Left ventricle myocardium inferior (tissue), 1 donor: ENCODE results near the gene SLC25A51. TPM values are rescaled to one million over a fixed set of nuclear protein-coding genes. Genes with fewer than 3 reads are reported as not detected.
"Not testable (repeated sequence)": the region's sequence is repeated elsewhere in the genome, so short reads cannot be mapped to it uniquely, and the experiment has no call there.

Experiments
- DNase-seq: peaks from one replicate; pipeline ENCODE4 v3.0.0-alpha.2; 2020
- H3K27ac ChIP-seq: fragments of 200-600 bp; replicated peaks from 2 replicates; pipeline ENCODE4 v1.8.0; 2021
- H3K27me3 ChIP-seq: fragments of 200-600 bp; 2 replicates; pipeline ENCODE4 v1.8.0; 2021; ENCODE audit warnings: low read depth
- H3K36me3 ChIP-seq: fragments of 200-600 bp; 2 replicates; pipeline ENCODE4 v1.8.0; 2021
- H3K4me1 ChIP-seq: fragments of 200-600 bp; 2 replicates; pipeline ENCODE4 v1.8.0; 2021
- H3K4me3 ChIP-seq: fragments of 200-600 bp; 2 replicates; pipeline ENCODE4 v1.8.0; 2021; ENCODE audit warnings: mild to moderate bottlenecking, moderate library complexity
- H3K9me3 ChIP-seq: fragments of 200-600 bp; replicated peaks from 2 replicates; pipeline ENCODE4 v1.8.0; 2021
- CTCF ChIP-seq: fragments of 200-600 bp; IDR thresholded peaks from 2 replicates; pipeline ENCODE4 v1.8.0; 2021; ENCODE audit warnings: antibody characterized with exemption, mild to moderate bottlenecking, borderline replicate concordance
- intact Hi-C: fragments of 100-400 bp; cut with micrococcal nuclease; formaldehyde crosslinking; loops from one replicate; pipeline ENCODE4 v1.11.0; 2022
- total RNA-seq: library from RNA; stranded (reverse); fragmentation: NEBNext Ultra II Directional; extraction: Animal tissue kit (Norgen Biotek cat#: 25700); gene quantifications from one replicate; pipeline ENCODE4 v1.2.1, GENCODE V29; 2021
- donor health status: DM: no; HTN: yes; CAD: no; lungs with severe emphysema.

SLC25A51 gene
- total RNA-seq, 1 donor from 2014 or later: 21.4 TPM

- H3K4me3 ChIP-seq: no peak overlapping the region
- no peak for DNase-seq
- no peak overlapping the region for H3K27ac ChIP-seq
- TF ChIP-seq CTCF: no peak
- peaks cover 6% of the 10 kb centered on the region for H3K4me1 ChIP-seq
- peaks cover 58% of the 10 kb centered on the region for H3K36me3 ChIP-seq
- H3K9me3 ChIP-seq: no peaks in the 10 kb centered on the region
- H3K27me3 ChIP-seq: no peaks in the 10 kb centered on the region
- intact Hi-C loops: no loop called here
Measured at GRCh38 chr9:37892063-37892462, 11.9 kb downstream of the SLC25A51 start.

- intact Hi-C loops, H3K4me3 ChIP-seq, DNase-seq, H3K9me3 ChIP-seq, H3K4me1 ChIP-seq, H3K27me3 ChIP-seq, H3K27ac ChIP-seq: not testable (repeated sequence)
- H3K36me3 ChIP-seq: peaks cover 47% of the 10 kb centered on the region
Measured at GRCh38 chr9:37891042-37891441, 12.9 kb downstream of the SLC25A51 start.

- no peak for DNase-seq
- TF ChIP-seq CTCF: no peak
- Histone ChIP-seq H3K36me3 (peaks cover 38% of the 10 kb centered on the region), H3K9me3 (no peaks in the 10 kb centered on the region), H3K27me3 (no peaks in the 10 kb centered on the region), H3K4me3 (no peak overlapping the region), H3K27ac (no peak overlapping the region), H3K4me1 (peaks cover 6% of the 10 kb centered on the region)
- intact Hi-C loops: no loop called here
Measured at GRCh38 chr9:37889536-37889935, 14.4 kb downstream of the SLC25A51 start.

- H3K4me1 ChIP-seq, H3K27me3 ChIP-seq, intact Hi-C loops, H3K27ac ChIP-seq, DNase-seq, H3K9me3 ChIP-seq, H3K4me3 ChIP-seq: not testable (repeated sequence)
- peaks cover 25% of the 10 kb centered on the region for H3K36me3 ChIP-seq
Measured at GRCh38 chr9:37887977-37888583, 15.8 kb downstream of the SLC25A51 start.

GRCh38 chr9:37880916-37881479 is 22.9 kb downstream of the SLC25A51 start:
- intact Hi-C loops: no loop called here
- Histone ChIP-seq H3K27me3 (no peaks in the 10 kb centered on the region), H3K36me3 (peaks cover 17% of the 10 kb centered on the region), H3K9me3 (no peaks in the 10 kb centered on the region), H3K4me1 (no peaks in the 10 kb centered on the region), H3K27ac (no peak overlapping the region), H3K4me3 (no peak overlapping the region)
- TF ChIP-seq CTCF: no peak
- DNase-seq: no peak

- no peak for TF ChIP-seq CTCF
- Histone ChIP-seq H3K27ac (no peak overlapping the region), H3K9me3 (no peaks in the 10 kb centered on the region), H3K36me3 (peaks cover 13% of the 10 kb centered on the region), H3K27me3 (no peaks in the 10 kb centered on the region), H3K4me3 (no peak overlapping the region), H3K4me1 (no peaks in the 10 kb centered on the region)
- DNase-seq: no peak
- intact Hi-C loops: no loop called here
Measured at GRCh38 chr9:37876376-37876775, 27.6 kb downstream of the SLC25A51 start.
